GM19351 (cell line): ENCODE results near the gene ELOVL1.
A peak's percentile ranks its signal among the peaks of the same experiment; 100 is the strongest.
"Not testable (repeated sequence)": the region's sequence is repeated elsewhere in the genome, so short reads cannot be mapped to it uniquely, and the experiment has no call there.

ENCODE experiments used
- ATAC-seq: cut with Tn5 transposase; IDR thresholded peaks from one replicate; pipeline ENCODE4 v1.9.1; 2021; ENCODE audit warnings: mild to moderate bottlenecking, moderate library complexity; ENCODE audit not compliant: unreplicated experiment

The ELOVL1 gene

DNA sequence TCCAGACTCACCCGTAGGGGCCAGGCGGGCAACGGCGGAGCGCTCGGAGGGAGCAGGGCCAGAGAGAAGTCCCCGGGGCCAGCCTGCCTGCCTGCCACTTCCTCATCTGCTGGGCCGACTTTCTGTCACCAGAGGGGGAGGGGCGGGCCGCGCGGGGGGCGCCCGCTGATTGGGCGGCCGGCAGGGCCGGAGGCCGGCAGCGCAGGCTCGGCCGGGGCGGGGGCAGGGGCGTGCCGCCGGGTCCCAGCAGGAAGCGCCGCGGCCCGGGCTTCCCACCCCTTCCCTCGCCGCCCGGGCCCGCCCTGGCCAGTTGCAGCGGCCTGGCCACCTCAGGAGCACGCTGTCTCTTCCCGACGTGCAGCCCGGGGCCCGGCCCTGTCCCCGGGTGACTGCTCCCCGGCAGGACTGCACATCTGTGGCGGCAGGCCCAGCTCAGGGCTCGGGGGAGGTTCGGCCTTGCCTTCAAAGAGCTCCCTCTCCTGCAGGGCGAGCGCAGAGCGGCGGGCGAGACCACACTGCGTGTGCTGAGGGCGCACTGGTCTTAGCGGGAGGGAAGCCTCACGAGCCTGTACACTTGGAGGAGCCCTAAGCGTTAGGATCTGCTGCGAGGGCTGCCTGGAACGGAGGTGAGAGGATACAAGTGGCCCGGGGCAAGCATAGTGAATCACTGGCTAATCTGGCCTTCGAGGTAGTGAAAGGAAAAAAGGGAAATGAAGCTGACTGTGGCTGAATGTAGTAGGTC, at the start of gene ELOVL1:
ELOVL1 (minus strand) TSS at position 108 of the 742 bp plus-strand sequence. CDS start 2,402 bp downstream, outside the sequence.
- peak; percentile 71 for ATAC-seq

DNA sequence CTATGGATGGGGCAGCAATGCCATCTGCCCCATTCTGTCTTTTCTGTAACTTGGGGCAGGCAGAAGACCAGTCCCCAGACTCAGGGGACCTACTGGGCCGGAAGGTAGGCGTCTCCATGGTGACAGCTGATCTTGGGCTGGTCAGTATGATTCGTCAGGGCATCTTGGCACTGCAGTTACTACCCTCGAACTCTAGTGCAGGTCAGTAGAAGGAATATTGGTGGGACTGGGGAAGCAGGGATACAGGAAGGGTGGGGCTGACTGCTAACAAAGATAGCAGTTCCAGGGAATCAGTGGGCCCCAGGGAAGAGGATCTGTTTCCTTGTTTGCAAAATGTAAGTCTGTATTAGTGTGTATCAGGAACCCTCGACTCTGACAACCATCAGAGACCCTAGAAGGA, 48.1 kb upstream of the ELOVL1 start:
- ATAC-seq: no peak

DNA sequence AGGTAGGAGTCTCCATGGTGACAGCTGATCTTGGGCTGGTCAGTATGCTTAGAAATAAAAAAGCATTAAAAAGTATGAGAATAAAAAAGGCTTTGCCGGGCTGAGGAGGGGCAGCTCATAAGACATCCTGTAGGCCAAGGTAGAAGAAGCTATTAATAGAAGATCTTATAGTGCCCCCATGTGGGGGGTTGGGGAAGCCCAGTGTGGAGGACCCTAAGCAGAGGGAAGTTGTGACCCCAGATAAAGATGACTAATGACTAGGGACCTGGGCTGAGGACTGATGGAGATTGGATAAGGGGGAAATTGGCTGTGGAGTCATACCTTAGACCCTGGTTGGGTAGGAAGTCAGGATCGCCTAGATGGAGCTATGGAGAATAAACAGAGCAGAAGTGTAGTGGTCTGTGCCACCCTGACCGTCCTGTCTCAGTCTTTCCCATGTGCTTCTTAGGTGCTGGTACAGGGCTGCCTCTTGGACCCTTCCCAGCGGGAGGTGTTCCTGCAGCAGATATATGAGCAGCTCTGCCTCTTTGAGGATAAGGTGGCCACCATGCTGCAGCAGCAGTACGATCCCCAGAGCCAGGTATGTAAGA, 46.9 kb upstream of the ELOVL1 start:
- ATAC-seq: no peak

DNA sequence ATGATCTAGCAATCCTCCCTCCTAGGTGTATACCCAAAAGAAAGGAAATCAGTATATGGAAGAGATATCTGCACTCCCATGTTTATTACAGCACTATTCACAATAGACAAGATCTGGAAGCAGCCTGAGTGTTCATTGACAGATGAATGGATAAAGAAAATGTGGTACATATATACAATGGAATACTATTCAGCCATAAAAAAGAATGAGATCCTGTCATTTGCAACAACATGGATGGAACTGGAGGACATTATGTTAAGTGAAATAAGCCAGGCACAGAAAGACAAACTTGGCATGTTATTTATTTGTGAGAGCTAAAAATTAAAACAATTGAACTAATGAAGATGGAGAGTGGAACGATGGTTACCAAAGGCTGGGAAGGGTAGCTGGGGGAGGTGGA, 45.6 kb upstream of the ELOVL1 start:
- not testable (repeated sequence) for ATAC-seq

DNA sequence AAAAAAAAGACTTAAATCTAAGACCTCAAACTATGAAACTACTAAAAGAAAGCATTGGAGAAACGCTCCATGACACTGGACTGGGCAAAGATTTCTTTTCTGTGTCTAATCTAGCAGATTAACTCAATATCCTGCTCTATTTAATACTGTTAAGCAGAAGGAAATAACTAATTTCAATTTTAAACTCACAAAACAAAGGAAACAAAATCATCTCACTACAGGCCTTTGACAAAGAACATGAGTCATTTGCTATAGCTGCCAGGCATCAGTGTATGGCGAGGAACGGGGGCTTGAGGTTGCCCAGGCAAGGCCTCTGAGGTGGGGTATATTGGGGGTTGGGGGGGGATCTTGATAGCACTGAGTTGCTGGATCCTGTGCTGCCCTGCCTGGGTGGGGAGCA, 42.8 kb upstream of the ELOVL1 start:
- no peak for ATAC-seq

DNA sequence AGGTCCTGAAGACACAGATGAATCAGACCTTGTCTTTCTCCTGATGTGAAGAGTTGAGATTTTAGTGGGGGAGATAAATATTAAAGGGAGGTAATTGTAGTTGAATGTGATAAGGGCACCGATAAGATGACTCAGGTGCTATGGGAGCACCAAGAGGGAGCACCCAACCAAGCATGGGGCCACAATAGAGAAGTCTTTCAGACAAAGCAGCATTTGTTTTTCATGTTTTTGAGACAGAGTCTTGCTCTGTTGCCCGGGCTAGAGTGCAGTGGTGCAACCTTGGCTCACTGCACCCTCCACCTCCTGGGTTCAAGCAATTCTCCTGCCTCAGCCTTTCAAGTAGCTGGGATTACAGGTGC, 38.0 kb upstream of the ELOVL1 start:
- ATAC-seq: no peak

DNA sequence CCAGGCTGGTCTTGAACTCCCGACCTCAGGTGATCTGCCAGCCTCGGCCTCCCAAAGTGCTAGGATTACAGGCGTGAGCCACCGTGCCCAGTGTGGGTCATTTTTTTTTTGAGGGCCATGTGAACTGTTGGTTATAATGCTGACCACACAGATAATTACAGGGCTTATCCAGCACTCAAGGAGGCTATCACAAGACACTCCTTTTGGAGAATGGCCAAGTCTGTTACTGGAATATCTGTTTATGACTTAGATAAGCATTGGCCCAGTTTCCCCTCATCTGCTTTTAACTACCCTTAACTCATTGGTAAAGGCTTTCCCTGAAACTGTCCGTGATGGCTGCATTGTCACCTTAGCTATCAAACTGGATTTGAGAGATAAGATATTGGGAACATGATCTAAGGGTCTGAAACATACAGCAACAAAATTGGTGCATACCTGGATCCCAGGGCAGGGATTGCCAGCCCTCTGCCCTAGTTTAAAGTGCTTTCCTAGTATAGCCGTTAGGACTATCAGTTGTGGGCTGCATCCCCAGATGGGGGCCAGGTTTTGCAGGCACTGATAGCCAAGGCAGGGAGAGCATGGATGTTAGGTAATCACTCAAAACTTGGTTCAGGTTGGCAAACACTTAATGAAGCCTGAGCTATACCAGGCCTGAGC, 37.5 kb upstream of the ELOVL1 start:
- no peak for ATAC-seq

DNA sequence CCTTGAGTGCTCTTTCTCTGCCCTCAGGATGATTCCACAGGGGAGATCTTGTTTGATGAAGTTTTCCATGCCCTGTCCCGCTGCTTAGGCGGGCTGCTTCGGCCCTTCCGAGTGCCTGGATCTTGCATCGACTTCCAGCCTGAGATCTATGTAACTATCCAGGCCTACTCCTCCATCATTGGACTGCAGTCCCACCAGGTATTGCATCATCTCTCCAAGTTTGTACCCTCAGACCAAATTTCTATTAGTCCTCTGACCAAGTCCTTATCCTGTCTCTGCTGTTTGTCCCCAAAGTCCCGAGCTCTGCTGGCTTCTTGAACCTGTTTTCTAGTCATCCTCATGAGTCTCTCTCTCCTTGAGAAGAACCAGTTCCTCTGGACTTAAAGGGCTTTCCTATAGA, 36.5 kb upstream of the ELOVL1 start:
- ATAC-seq: no peak

DNA sequence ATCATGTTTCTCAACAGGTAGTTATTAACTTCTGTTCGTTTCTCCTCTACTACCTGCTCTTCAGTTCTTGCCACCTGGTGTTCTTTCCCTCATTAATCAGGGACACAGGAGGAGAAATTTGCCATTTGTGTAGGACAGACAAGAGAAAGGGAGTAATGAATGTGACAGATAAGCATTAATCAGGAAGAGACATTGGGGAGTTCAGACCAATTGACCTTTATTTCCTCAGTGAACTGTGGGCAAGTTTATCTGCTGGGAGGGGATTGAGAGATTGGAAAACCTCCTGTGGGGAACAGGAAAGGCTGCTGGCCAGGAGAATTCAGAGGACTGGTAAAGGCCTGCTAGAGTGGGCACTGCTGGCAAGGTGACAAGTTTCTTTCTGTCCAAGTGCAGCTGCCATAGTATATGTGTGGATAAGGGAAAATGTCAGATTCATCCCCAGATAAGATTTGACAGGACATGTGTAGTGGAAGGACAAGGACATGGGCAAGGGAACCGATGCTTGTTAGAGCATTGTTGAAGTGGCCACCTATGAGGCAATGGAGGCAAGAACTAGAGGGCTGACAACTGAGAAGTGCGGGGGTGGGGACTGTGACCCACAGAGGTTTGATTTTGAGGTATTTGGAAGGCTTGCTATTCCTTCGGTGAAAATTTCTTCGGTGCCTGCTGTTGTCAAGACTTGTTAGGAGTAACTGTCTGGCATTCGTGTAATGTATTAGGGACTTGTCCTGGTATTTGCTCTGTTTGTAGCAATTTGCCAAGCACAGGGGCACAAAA, 34.5 kb upstream of the ELOVL1 start:
- no peak for ATAC-seq

DNA sequence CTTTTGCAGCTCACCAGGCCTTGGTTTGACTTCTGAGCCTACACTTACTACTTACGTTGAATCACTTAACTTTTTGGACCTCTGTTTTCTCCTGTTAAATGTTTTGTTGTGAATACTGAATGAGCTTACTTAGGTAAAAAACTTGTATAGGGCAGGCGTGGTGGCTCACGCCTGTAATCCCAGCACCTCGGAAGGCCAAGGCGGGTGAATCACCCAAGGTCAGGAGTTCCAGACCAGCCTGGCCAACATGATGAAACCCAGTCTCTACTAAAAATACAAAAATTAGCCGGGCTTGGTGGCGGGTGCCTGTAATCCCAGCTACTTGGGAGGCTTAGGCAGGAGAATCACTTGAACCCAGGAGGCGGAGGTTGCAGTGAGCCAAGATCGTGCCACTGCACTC, 32.6 kb upstream of the ELOVL1 start:
- ATAC-seq: not testable (repeated sequence)

DNA sequence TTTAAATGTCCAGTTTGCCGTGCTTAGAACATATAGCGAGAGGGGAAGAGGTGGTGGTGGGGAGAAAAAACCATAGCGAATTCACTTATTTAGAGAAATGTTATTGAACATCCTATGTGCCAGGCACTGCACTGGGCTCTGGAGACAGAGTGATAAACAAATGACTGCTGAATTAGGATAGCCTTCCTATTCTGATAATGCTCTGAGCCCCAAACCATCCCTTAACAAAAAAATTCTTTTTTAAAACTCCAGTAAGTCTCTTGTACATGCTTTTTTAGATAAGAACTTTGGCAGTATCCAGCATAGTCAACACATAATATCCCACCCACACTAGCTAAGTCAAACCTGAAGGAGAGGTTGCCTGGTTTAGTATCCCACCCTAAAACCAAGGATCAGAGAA, 30.4 kb upstream of the ELOVL1 start:
- no peak for ATAC-seq

DNA sequence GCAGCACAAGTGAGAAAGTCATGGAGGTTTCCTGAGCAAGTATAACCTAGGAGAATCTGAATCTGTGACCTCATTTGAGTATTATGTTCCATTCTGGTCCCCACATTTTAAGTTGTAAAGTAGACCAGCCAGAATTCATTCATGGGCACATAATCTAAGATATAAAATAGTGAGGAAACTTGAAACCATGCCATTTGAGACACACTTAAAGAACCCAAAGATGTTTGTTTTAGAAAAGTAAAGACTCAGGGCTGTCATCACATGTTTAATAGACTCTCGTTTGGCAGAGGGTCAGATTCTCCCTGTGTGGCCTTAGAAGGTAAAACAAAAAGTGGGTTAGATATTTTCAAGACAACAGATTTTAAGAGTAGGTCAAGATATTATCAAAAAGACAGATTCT, 28.2 kb upstream of the ELOVL1 start:
- no peak for ATAC-seq

DNA sequence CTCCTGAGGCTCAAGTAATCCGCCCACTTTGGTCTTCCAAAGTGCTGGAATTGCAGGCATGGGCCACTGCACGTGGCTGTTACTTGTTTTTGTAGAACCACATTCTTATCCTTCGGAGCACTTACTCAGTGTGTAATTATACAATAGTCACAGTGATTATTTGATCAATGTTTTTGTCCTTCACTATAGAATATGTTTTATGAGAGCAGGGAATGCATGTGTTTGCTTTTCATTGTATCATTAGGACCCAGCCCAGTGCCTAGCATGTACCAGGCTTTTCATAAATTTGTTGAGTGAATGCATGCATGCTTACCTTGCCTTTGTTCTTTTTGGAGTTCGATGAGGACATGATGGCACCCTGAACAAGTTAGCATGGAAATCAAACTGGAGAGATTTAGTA, 27.7 kb upstream of the ELOVL1 start:
- no peak for ATAC-seq

DNA sequence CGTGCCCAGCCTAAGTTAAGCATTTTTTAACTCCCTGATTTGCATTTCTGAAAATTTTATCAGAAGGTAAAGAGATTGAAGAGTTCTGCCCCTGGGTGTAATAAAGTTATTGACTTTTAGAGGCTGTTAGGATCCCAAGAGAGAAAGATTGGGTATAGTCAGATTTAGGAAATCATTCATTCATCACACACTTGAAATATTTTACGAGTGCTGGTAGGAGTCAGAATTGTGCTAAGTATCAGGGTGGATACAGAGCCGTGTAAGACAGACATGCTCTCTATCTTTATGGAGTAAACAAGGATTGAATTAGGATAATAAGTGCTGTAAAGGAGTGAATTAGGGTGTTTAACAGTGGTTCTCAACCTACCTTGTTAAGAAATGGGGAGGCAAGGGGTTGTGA, 24.9 kb upstream of the ELOVL1 start:
- no peak for ATAC-seq

DNA sequence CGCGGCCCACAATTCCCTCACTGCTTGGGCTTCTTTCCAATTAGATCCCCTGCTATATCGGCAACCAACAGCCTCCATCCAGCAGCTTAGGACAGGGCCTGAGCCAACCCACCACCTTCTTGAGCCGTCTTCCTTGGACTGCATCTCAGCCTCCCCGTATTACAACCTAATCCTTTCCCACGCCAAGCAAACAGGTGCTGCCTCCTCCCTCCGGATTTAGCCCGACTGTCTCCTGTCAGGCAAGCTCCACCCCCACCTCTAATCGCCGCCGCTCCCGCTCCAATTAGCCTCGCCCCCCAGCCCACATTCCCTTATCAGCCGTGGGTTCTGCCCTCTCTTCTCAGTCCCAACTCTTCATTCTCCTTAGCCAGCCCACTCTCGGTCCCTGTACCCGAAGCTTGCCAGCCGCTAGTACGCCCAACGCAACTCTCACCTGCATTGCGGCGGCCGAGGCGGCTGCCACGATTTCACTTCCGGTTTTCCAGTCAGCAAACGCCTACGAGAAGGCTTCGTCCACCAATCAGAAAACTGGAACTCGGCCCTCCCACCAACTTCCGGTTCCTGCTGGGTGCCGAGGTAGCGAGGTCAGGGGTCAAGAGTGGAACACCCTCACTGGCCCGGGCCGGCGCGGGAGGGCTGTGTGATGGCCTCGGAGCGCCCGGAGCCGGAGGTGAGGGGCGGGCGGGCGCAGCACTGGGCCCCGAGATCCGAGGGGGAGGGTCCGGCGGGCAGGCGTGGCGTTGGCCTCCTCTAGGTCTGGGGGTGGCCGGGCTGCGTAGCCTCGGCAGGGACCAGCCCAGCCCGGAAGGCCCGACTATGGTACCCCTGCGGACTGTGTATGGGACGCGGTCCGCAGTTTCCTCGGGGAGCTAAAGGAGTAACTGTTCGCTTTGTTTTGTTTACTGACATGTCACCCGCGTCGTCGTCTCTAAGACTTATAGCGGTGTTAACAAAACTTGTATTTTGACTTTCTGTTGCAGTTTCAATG, 21.8 kb upstream of the ELOVL1 start, which contains the start of the genes MED8 and SZT2:
MED8 (minus strand) TSS at position 475 of the 988 bp plus-strand sequence; CDS start at position 439, 36 bp downstream.
SZT2 (plus strand) TSS at position 574 of the 988 bp plus-strand sequence; CDS start at position 644, 70 bp downstream.
- peak; percentile 92 for ATAC-seq

DNA sequence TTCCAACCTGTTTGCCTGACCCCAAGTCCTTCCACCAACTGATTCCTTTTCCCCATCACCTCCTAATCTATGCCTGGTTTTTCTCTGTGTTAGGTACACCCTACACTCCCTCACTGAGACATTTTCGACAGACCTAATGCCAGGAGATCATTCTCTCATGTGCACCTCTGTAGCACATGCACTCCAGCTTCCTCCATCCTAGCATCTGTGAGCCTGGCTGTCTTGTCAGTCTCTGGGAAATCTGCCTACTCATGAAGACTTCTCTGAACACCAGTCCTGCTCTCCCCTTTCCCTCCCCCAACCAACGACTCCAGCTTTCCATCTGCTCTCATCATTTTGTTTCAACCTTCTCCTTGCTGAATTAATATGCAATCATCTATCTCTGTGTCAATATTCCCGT, 20.8 kb upstream of the ELOVL1 start:
- no peak for ATAC-seq

DNA sequence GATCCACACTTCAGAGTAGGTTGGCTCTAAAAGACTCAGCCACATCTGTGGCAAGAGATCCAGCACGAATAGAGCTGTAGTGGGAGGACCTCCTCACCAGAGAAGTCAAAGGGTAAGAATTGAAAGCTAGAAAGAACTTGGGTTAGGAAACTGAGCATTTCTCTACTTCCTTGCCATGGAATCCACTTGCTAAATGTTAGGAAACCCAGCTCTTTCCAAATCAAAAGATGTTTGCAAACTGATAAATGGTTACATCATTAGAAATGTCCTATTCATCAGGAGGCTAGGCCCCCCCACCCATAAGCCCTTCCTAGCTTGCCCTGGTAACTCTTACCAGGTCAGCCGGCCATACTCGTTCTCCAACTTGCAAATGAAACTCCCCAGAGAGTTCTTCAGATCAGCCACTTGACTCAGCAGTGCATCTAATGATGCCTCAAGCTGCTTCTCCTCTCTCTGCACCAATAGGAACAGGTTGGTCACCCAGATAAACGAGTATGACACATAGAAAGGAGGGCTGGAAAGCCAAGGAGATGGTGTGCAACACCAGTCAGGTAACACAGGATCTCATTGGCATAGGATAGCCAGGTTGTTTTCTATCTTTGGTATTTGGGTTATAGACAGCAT, 20.3 kb upstream of the ELOVL1 start:
- ATAC-seq: no peak

DNA sequence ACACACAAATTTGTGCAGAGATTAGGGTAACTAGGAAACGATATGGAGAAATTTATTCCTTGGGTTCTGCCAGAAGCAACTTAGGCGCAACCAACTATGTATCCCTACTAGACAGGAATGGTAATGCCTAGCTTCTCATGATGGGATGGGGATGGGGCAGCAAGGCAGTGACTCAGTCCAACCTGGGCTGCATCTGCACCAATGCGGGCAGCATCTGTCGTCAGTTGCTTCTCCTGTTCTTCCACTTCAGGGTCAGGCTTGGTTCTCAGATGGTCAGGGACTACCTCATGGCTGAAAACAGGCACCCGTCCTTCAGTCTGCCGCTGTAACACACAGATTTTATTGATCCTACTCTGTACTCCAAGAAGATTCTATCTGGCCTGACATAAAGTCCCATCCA, 18.9 kb upstream of the ELOVL1 start:
- no peak for ATAC-seq

DNA sequence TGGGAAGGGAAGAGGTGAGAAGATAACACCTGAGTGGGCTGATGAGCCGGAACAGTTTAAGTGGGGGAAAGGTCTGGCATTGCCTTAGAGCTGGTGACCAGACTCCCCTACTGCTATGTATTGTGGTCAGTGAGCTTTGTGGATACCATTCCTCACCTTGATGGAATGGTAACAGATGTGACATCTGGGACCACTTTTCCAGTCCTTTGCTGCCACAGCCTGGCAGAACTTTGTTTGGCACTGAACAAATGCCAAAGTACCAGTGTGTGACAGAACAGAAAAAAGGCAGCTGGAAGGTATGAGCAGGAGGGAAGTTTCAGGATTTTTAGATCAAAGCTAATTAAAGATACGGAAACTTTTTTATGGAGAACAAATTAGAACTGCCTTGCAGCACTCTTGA, 15.6 kb upstream of the ELOVL1 start:
- no peak for ATAC-seq
